T-helper 1 cell treated with Interleukin-12 subunit alpha and Interleukin-12 subunit beta and Interleukin-4 antibody, amounts not matched to agents 30 ng/mL and 1 ng/mL, for 36 hours (primary cell): ENCODE data around the gene SIRT2. TPM values are rescaled to one million over a fixed set of nuclear protein-coding genes. Genes with fewer than 3 reads are reported as not detected.

ENCODE experiments used
- intact Hi-C: fragments of 100-400 bp; cut with micrococcal nuclease; formaldehyde crosslinking; loops from one replicate; pipeline ENCODE4 v1.15.1; 2024
- total RNA-seq: library from RNA; stranded (reverse); gene quantifications from 2 replicates; pipeline ENCODE4 v1.2.3, GENCODE V29; 2022

The SIRT2 gene
- total RNA-seq, 1 donor from 2014 or later = 56.7 TPM

GRCh38 chr19:38848299-38849146 is 50.9 kb downstream of the SIRT2 start:
- intact Hi-C loops = loop anchor here (2.0 to 5.0 kb wide), 2 partner anchors 30 to 211 kb away; partner anchors contain the start of gene RINL

DNA sequence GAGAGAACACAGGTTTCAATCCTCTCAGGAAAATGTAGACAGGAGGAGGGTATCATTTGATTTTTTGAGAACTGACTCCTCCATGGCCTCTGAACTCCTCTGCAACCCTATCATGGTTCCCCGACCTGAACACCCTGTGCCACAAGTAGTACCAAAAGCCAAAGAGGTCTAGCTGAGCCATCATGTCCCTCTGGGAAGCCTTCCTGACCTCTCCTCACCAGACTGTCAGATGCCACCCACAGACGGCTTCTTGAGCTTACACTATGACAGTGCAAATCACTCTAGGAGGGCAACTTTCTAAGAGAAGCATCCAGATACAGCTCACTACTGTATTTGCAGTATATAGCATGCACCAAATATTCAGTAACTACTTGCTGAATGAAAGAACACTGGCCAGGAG is 53.3 kb downstream of the SIRT2 start:
- intact Hi-C loops = loop anchor here (5.0 kb wide), 1 partner anchor 209 kb away; no protein-coding TSS in a partner anchor

DNA sequence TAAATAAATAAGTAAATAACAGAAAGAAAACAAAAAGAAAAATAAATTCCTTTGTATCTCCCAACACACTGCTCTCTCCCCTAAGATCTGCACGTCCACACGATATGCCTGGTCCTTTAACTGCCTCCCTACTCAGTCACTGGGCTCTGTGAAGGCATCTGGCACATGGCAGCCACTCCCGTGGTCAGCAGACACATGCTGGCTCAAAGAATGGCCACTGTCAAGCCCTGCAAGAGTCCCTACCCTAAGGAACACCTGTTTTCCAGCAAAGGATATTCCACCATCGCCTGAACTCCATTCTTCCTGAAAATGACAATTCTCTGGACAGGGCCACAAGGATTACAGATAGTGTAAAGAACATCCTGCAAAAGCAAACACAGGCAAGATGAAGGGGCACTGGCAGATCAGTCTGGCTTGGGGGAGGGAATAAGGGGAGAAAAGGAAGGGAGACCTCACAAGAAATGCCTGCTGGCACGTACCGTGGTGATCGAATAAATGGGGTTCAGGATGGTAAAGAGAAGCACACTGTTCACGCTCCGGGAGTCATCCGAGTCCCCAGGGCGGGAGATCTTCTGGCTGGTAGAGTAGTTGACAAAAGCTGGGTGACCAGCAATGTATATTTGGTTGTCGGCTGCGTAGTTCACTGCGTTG is 53.9 kb downstream of the SIRT2 start:
- intact Hi-C loops = loop anchor here (5.0 kb wide), 1 partner anchor 208 kb away; no protein-coding TSS in a partner anchor

- intact Hi-C loops = no loop called here
These were observed 55.2 kb downstream of the SIRT2 start for GRCh38 chr19:38844093-38844686.

DNA sequence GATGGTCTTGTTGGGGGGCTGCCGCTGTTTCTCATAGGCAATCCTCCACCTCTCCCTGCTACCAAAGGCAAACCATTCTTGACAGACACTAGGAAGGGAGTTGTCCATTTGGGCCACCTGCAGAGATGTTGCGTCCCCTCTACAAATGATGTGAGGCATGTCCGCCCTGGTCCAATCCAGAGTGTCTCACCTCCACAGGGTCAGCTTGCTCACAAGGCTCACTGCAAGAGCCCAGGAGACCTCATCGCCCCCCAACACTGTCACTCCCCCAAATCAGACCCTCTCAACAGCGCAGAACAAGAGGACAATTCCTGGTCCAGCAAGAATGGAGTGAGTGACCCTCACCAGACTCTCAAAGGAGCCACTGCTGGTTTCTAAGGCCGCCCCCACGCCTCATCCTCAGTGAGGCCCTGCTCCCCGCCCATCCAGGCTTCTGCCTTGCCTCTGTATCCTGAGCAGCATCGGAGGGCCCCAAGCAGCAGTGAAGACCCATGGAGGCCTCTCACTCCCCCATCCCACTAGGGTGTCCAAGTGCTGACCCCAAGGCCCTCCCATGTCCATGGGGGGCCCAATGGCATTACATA is 56.2 kb downstream of the SIRT2 start:
- intact Hi-C loops = loop anchor here (2.0 kb wide), 2 partner anchors 74 to 440 kb away; partner anchors contain the start of gene FAM98C

- intact Hi-C loops = loop anchor here (1.0 to 2.0 kb wide), 3 partner anchors 11 to 440 kb away; partner anchors contain the start of genes ECH1 and FAM98C
These were observed 56.8 kb downstream of the SIRT2 start for GRCh38 chr19:38842439-38843174.

DNA sequence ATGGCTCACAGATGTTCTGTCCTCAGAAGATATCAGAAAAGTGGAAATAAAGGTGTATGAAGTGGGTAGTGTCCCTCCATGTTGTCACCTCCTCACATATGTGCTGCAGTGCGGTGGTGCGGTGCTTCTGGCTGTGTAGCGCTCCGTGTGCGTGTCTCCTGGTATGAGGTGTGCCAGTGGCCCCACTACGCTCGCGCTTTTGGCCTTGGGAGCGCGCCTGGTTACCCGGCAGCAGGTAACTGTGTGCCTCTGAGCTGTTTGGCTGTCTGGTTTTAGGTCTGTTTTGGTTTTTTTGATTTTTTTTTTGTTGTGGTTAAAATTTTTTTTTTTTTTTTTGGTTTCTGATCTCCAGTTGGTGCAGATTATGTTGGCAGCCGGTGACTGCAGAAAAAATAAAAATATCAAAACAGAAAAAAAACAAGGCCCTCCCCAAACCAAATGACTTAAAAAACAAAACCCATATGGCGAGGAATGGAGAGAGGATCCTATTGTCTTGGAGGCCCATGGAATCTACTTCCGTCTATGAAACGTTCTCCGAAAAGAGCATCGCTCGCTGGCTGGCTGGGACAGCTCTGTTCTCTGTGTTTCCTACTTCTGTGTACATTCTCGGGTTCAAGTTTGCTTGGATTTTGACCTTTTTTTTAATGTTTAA is 57.5 kb downstream of the SIRT2 start:
- intact Hi-C loops = loop anchor here (1.0 to 2.0 kb wide), 3 partner anchors 11 to 439 kb away; partner anchors contain the start of genes ECH1 and FAM98C

GRCh38 chr19:38841180-38841766 is 58.1 kb downstream of the SIRT2 start:
- intact Hi-C loops = no loop called here

GRCh38 chr19:38840583-38840968 is 58.8 kb downstream of the SIRT2 start:
- intact Hi-C loops = no loop called here

- intact Hi-C loops = no loop called here
These were observed 59.4 kb downstream of the SIRT2 start for GRCh38 chr19:38839816-38840582.

DNA sequence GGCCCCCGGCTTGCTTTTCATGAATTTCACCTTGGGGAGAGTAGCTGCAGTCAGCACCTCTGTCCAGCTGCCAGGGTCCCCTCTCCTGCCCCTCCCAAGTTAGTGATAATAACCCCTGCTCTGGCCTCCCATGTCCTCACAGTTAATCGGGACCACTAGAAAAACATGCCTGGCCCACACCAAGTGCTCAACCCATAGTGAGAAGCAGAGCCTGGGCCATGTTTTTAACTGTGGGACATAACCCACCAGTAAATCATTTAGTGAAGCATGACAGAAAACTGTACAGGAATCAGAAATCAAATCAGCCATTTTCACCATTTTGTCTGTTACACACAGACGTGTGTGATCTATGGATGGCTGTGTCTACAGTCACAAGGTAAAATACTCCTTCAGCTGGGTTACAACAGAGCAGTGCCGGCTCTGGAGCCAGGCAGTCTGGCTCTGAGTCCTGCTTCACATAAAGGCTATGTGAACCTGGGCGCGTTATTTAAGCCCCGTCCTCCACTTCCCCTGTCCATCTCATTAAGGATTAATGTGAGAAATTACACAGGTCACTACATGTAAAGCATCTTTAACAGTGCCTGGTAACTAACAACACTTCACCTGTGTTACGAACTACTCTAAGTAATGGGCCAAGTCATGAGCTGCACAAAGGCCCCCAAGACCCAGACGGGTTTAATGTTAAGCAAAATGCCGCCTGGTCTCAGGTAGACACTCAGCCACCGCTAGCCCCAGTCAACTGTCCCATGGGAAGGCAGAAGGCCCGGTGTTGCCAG is 60.2 kb downstream of the SIRT2 start:
- intact Hi-C loops = no loop called here

GRCh38 chr19:38838208-38838985 is 61.0 kb downstream of the SIRT2 start:
- intact Hi-C loops = no loop called here

DNA sequence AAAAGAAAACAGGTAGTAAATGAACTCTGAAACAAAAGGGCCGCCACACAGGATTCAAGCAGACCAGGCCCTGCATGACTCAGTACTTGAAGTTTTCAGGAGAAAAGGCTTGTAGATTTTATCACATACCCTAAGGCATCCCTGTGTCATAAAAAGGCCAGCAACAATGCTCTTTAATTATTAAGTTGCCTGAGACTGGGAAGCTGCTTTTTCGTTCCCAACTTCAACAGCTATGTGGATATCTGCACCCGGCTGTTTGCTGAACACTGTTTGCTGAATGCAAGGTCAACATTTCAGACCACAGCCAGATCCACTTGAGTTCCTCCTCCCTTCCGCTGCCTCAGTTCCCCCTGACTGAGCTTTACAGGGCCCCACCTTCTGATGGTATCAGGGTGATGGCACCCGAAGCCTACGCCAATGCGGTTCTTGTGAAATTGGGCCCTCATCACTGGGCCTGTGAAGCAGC is 61.7 kb downstream of the SIRT2 start:
- intact Hi-C loops = no loop called here

DNA sequence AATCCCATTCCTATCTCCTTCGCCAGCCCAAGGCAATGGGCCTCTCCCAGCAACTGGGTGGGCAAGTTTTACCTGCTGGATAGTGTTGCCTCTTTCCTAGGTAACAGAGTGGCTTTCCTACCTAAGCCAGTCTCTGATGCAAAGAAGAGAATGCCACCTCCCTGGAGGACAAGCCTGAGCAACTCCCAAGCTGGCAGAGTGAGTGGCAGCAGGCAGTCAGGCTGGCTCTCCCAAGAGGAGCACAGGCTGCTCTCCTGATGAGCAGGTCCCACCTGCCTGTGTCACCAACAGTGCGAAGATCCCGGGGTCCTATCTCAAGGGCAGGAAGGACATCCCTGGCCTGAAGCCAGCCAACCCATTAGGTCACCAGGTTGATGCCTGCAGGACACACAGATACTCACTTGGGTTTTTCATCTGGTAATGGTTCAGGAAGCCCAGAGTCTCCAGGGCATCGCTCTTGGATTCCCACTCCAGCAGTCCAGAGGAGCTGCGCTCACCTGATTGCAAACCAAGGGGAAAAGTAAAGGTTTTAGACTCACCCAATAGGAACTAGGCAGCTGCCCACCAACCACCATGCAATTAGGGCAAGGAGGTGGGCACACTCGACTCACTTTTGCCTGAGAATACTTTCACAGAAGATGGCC is 62.3 kb downstream of the SIRT2 start:
- intact Hi-C loops = no loop called here

GRCh38 chr19:38836159-38836982 is 63.0 kb downstream of the SIRT2 start:
- intact Hi-C loops = no loop called here

- intact Hi-C loops = loop anchor here (5.0 kb wide), 3 partner anchors 67 to 447 kb away; partner anchors contain the start of genes GGN and SPRED3
These were observed 64.8 kb downstream of the SIRT2 start for GRCh38 chr19:38834590-38834989.
